Measurements from ENCODE around the gene MALRD1.

- TF ChIP-seq CTCF (IDR thresholded peaks at IDR 0.05; ENCODE audit: low read length) (no peak), EZH2 (IDR thresholded peaks at IDR 0.05; ENCODE audit: borderline replicate concordance, low read length) (no peak)
Observed at GRCh38 chr10:19226025-19226424, 177.4 kb downstream of the MALRD1 start.

Measured in OCI-LY1 (cell line).